GM12891 (cell line): ENCODE data around the gene VCAN.

ENCODE experiments used
- PAX5 ChIP-seq: IDR thresholded peaks from 2 replicates; pipeline ENCODE4 v1.6.1; 2011; ENCODE audit warnings: low read length, moderate library complexity, mild to moderate bottlenecking; ENCODE audit not compliant: insufficient read depth, severe bottlenecking
- POLR2A ChIP-seq: IDR thresholded peaks from 2 replicates; pipeline ENCODE4 v1.6.1; 2011; ENCODE audit warnings: low read depth, low read length, control low read depth
- POLR2AphosphoS5 ChIP-seq: IDR thresholded peaks from 2 replicates; pipeline ENCODE4 v1.6.1; 2011; ENCODE audit warnings: low read depth, low read length, control low read depth
- POU2F2 ChIP-seq: IDR thresholded peaks from 2 replicates; pipeline ENCODE4 v1.6.1; 2011; ENCODE audit warnings: low read depth, mild to moderate bottlenecking, control low read depth, low read length, moderate library complexity
- TAF1 ChIP-seq: IDR thresholded peaks from 2 replicates; pipeline ENCODE4 v1.6.1; 2011; ENCODE audit warnings: low read depth, low read length, control low read depth

DNA sequence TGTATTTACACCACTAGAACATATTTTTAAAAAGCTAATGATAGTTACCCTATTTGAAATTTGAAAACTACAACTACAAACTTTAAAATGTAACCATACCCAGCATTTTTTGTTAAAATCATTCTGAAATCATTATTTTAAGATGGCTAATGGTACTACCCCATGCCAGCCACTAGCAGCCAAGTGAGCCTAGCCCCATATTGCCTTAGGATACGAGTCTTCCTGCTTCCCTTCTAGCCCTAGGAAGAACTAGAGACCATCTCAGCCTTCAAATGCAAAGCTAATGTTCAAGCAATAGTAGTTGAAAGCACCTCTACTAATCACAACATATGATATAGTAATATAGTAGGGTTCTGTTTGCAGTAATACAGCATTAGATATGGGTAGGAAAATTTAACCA is 24.0 kb upstream of the VCAN start:
- TF ChIP-seq POLR2AphosphoS5 (no peak), POU2F2 (no peak), POLR2A (no peak), TAF1 (no peak), PAX5 (no peak)
